ENCODE measurements around the gene CDK5RAP1.

DNA sequence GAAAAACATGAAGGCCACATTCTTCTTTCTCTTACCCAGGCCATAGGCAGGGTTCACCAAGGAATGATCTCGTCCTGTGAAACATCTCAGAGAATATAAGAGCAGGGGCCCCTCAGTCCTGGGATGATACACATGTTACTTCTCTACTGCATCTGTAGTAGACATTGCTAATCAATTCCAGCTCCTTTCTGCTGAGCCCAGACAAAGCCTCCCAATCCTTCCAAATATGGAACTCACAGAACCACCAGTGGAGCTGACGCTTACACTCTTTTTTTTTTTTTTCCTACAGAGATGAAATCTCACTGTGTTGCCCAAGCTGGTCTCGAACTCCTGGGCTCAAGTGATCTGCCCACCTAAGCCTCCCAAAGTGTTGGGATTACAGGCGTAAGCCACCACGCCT is 33.1 kb upstream of the CDK5RAP1 start:
- TF ChIP-seq BHLHE40 (IDR thresholded peaks at IDR 0.05; ENCODE audit: borderline replicate concordance) (no peak), SUZ12 (IDR thresholded peaks at IDR 0.05) (no peak), FOXM1 (IDR thresholded peaks at IDR 0.05; ENCODE audit: borderline replicate concordance) (no peak), NFRKB (IDR thresholded peaks at IDR 0.05) (no peak), LEF1 (IDR thresholded peaks at IDR 0.05; ENCODE audit: borderline replicate concordance) (no peak), CTBP1 (IDR thresholded peaks at IDR 0.05; ENCODE audit: borderline replicate concordance) (no peak), ARNT (IDR thresholded peaks at IDR 0.05) (no peak), HDGF (IDR thresholded peaks at IDR 0.05; ENCODE audit: borderline replicate concordance) (no peak), SP1 (IDR thresholded peaks at IDR 0.05) (no peak), ELF4 (IDR thresholded peaks at IDR 0.05) (no peak), TARDBP (IDR thresholded peaks at IDR 0.05) (no peak), L3MBTL2 (conservative IDR thresholded peaks at IDR 0.05) (no peak), FOXK2 (IDR thresholded peaks at IDR 0.05) (no peak), ZNF384 (IDR thresholded peaks at IDR 0.05) (no peak)
